Measurements from ENCODE around the gene SAPCD1.
A peak's percentile ranks its signal among the peaks of the same experiment; 100 is the strongest.
"Not testable (repeated sequence)": the region's sequence is repeated elsewhere in the genome, so short reads cannot be mapped to it uniquely, and the experiment has no call there.

SAPCD1 gene

GRCh38 chr6:31801031-31801927 is 38.8 kb downstream of the SAPCD1 start:
- not testable (repeated sequence) for DNase-seq (ENCODE audit: low read depth)

- no peak for DNase-seq (ENCODE audit: low read depth)
Measured at GRCh38 chr6:31805939-31806469, 43.5 kb downstream of the SAPCD1 start.

GRCh38 chr6:31806470-31807272 is 44.2 kb downstream of the SAPCD1 start, which contains the start of gene LSM2:
Gene LSM2, minus strand, starts transcription at chr6:31806966. Its CDS starts 209 bp downstream, at chr6:31806757.
- peak; percentile 98 for DNase-seq (ENCODE audit: low read depth)

GRCh38 chr6:31808599-31808998 is 46.1 kb downstream of the SAPCD1 start:
- not testable (repeated sequence) for DNase-seq (ENCODE audit: low read depth)

GRCh38 chr6:31811645-31812044 is 49.2 kb downstream of the SAPCD1 start:
- no peak for DNase-seq (ENCODE audit: low read depth)

- DNase-seq (ENCODE audit: low read depth): no peak
Measured at GRCh38 chr6:31813465-31813849, 51.0 kb downstream of the SAPCD1 start.

Measured in EH (cell line).